GM18870 (cell line): ENCODE data around the gene SMCO4.
"Not testable (repeated sequence)": the region's sequence is repeated elsewhere in the genome, so short reads cannot be mapped to it uniquely, and the experiment has no call there.

Experiments used
- ATAC-seq: cut with Tn5 transposase; IDR thresholded peaks from one replicate; pipeline ENCODE4 v1.9.1; 2021; ENCODE audit warnings: moderate library complexity; ENCODE audit not compliant: unreplicated experiment

Gene SMCO4

DNA sequence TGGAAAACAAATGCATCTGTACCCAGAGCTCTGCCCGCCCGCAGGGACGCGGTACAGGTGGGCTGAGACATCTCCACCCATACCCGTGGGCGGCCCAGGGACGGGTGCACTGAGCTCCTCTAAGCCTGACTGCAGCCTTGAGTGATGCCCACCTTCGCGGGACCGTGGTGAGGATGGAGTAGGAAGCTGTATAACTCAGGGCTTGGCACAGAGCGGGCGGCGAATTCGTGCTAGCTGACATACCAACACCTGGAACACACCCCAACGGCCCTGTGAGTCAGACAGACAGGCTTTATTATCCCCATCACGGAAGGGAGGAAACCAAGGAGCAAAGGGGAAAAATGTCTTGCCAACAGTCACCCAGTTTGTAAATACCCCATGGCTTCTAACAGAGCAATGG lies 61.9 kb downstream of the SMCO4 start:
- ATAC-seq, result no peak

- ATAC-seq, result no peak
These were observed 62.4 kb downstream of the SMCO4 start for GRCh38 chr11:93480756-93481155.

GRCh38 chr11:93480256-93480655 lies 62.9 kb downstream of the SMCO4 start:
- no peak for ATAC-seq

- no peak for ATAC-seq
These were observed 64.3 kb downstream of the SMCO4 start for GRCh38 chr11:93478841-93479240.

DNA sequence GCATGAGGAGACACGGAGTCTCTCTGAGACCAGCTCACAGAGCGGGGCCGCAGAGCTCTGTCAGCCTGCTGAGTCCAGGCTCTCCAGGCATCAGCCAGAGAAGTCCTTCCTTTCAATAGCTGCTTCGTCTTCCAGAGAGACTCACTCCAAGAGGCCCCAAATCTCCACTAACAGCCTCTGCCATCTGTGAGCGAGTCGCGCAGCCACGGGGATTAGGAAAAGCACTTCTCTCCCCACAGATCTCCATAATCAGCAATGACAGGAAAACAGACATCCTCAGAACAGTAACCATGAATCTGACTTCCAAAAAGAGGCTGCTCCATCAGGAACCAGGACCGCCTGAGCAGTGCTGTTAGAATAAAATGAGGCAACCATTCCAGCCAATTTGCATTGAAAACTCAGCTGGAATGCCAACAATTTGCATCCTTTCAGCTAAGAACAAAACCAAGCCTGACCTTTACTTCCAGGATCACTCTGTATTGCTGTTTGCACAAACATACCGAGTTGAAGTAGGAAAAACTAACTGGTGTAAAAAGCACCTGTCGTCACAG lies 65.4 kb downstream of the SMCO4 start:
- no peak for ATAC-seq

- ATAC-seq, result no peak
These were observed 66.4 kb downstream of the SMCO4 start for GRCh38 chr11:93476796-93477195.

GRCh38 chr11:93474123-93474522 lies 69.1 kb downstream of the SMCO4 start:
- no peak for ATAC-seq

- ATAC-seq, result no peak
These were observed 74.9 kb downstream of the SMCO4 start for GRCh38 chr11:93468290-93468689.

DNA sequence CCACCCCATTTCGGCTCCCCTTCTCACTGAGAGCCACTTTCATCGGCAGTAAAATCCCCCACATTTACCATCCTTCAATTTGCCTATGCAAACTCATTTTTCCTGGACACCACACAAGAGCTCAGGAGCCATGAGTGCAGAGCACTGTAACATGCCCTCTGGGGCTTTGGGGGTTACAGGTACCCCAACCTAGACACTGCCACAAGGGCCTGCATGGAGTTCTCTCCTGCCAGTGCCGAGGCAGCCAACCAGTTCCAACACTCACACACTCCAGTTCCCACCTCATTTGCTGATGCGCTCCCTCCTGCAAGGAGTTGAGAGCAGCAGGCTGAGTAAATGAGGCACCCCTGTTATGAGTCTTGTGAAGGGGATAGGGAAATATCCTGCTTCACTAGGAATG lies 76.1 kb downstream of the SMCO4 start:
- ATAC-seq, result no peak

DNA sequence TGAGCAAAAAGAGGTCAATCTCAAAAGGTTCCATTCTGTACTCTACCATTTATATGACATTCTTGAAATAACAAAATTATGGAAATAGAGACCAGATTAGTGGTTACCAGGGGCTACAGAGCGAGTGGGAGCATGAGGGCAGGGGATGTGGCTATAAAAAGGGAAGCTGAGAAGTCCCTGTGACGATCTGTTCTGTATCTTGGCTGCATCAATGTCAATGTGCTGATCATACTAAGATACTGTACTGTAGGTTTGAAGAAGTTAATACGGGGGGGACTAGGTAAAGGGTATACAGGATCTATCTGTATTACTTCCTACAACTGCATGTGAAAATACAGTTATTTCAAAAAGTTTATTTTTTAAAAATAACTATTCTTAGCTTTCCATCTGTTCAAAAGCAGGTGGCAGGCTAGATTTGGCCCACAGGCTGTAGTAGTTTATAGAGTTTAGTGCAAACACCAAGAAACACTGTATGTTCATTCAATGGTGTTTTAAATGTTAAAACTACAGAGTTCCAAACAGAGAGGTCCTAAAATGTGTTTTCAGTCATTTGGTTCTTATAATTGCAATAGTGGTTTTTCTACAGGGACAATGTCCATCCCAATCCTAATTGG lies 78.2 kb downstream of the SMCO4 start:
- no peak for ATAC-seq

DNA sequence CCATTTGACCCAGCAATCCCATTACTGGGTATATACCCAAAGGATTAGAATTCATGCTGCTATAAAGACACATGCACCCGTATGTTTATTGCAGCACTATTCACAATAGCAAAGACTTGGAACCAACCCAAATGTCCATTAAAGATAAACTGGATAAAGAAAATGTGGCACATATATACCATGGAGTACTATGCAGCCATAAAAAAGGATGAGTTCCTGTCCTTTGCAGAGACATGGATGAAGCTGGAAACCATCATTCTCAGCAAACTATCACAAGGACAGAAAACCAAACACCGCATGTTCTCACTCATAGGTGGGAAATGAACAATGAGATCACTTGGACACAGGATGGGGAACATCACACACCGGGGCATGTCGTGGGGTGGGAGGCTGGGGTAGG lies 79.5 kb downstream of the SMCO4 start:
- ATAC-seq, result not testable (repeated sequence)

DNA sequence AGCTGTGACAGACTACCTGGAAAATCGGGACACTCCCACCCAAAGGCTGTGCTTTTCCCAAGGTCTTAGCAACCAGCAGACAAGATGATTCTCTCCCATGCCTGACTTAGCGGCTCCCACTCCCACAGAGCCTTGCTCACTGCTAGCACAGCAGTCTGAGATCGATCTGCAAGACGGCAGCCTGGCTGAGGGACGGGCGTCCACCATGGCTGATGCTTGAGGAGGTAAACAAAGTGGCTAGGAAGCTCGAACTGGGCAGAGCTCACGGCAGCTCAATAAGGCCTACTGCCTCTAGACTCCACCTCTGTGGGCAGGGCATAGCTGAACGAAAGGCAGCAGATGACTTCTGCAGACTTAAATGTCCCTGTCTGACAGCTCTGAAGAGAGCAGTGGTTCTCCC lies 84.9 kb downstream of the SMCO4 start:
- ATAC-seq, result no peak

GRCh38 chr11:93444617-93445073 lies 98.5 kb downstream of the SMCO4 start:
- no peak for ATAC-seq

DNA sequence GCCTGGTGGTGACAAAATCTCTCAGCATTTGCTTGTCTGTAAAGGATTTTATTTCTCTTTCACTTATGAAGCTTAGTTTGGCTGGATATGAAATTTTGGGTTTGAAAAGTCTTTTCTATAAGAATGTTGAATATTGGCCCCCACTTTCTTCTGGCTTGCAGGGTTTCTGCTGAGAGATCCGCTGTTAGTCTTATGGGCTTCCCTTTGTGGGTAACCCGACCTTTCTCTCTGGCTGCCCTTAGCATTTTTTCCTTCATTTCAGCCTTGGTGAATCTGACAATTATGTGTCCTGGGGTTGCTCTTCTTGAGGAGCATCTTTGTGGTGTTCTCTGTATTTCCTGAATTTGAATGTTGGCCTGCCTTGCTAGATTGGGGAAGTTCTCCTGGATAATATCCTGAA lies 100.0 kb downstream of the SMCO4 start:
- ATAC-seq, result not testable (repeated sequence)

- no peak for ATAC-seq
These were observed 110.9 kb downstream of the SMCO4 start for GRCh38 chr11:93432247-93432646.
